HG02840 (cell line): ENCODE measurements around the gene FAAP100.

ENCODE experiments used
- ATAC-seq: cut with Tn5 transposase; IDR thresholded peaks from one replicate; pipeline ENCODE4 v1.9.1; 2021; ENCODE audit warnings: mild to moderate bottlenecking, moderate library complexity, moderate number of reproducible peaks; ENCODE audit not compliant: unreplicated experiment, low FRiP score

The FAAP100 gene

DNA sequence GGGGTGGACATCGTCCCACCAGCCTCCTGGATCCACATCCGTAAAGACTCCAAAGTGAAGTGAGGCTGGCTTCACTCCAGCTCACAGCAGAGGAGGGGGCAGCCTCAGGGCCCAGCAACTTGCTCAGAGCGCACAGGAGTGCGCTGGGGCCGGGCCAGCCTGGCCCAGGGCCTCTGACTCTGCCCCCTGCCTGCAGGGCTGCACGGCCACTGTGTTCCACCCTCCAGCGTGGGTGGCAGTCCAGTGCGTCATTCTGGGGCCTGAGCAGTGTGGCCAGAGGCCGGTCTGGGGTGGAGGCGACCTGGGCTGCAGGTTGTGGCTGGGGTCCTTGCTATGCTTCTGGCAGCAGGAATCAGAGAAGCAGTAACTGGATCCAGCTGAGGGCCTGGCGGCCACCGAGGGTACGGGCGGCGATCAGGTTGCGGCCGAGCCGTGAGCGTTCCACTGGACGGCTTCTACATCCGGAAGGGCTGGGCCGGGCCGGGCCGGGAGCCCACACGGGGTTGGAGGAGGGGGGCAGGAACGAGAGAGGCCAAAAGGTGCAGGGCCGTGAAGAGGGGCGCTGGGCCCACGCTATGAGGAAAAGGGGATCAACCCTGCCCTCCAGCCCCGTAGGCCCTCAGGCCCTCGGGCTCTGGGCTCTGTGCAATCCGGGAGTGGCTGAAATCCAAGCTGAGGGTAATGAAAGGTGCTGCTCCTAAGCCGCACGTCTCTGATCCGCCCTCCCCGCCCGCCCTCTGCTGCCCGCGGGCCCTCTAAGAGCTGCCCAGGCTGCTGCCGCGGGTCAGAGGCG lies 24.4 kb downstream of the FAAP100 start, which contains the start of gene FSCN2:
Gene FSCN2 (plus strand): TSS at position 787 of the 793 bp plus-strand sequence. CDS start 155 bp downstream, outside the sequence.
- ATAC-seq, result no peak

GRCh38 chr17:81526662-81527571 lies 25.2 kb downstream of the FAAP100 start:
- ATAC-seq, result no peak

- no peak for ATAC-seq
These were observed 27.3 kb downstream of the FAAP100 start for GRCh38 chr17:81524865-81525159.

DNA sequence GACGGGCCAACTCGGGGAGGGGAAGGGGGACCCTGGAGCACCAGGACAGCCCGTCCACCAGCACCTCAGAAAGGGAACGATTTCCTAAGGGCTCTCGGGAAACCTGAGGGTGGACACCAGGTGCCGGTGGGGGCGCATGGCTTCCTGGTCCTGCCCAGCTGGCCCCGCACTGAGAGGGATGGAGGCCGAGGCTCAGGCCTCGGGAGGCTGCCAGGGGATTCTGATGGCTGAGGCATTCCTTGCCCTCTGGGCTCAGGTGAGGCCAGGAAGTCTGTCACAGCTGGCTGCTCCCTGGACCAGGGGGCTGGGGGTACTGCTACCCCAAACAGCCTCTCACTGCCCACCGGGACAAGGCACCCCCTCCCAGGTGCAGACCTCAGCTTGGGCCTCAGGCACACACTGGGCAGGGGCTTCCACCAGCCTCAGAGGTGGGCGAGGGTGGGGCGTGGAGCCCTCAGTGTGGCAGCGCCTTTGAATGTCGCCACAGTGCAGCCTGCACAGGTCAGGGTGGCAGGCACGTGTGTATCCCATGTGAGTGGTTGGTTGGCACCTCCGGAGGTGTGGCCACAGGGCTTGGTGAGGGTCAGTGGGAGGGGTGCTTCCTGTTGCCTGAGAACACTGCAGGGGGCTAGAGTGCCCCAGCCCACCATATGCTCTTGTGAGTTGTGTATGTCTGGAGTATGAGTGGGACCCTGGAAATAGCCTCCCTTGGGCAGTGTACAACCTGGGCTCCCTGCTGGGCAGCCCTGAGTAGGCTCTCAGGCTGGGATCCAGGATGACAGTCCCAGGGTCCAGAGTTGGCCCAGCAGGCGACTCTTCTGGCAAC lies 27.9 kb downstream of the FAAP100 start:
- no peak for ATAC-seq

GRCh38 chr17:81523402-81524038 lies 28.6 kb downstream of the FAAP100 start:
- no peak for ATAC-seq

DNA sequence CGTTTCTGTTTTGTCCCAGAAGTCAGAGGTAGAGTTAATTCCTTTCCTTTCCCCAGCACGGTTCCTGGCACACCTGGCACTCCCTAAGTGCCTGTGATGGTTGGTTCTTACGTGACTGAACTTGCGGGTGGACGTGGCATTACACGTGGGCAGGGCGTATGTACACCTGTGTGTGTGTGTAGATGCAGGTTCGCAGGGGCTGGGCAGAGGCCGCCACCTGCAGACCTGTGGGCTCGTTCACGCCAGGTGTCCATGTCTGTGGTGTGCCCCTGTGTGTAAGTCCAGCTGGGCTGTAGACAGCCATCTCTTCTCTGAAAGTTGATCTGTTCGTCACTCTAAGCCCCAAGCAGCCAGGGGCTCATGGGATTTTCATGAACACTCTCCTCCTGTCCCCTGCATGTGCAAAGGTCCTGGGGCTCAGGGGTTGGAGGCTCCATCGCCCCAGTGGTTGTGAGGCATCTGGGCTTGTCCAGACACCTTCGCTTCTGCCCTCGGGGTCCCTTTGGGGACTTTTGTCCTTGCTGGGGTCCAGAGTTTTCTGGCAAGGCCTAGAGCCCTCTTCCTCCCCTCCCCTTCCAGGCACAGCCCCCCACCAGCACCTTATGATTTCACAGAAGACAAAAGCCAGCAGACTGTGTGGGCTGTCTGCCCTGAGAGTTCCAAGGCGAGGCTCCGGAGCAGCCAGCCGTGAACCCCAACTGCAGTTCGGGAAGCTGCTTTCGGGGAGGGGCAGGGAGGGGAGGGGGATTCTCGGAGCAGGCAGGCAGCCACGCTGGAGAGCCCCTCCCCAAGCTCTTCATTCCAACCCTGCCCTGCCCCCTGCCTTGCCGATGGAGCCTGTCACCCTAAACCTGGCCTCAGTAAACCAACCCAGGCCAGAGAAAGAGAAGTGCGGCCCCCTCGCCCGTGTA lies 29.4 kb downstream of the FAAP100 start:
- ATAC-seq, result no peak

- ATAC-seq, result no peak
These were observed 31.9 kb downstream of the FAAP100 start for GRCh38 chr17:81520021-81520901.

- no peak for ATAC-seq
These were observed 32.7 kb downstream of the FAAP100 start for GRCh38 chr17:81519284-81520020.

DNA sequence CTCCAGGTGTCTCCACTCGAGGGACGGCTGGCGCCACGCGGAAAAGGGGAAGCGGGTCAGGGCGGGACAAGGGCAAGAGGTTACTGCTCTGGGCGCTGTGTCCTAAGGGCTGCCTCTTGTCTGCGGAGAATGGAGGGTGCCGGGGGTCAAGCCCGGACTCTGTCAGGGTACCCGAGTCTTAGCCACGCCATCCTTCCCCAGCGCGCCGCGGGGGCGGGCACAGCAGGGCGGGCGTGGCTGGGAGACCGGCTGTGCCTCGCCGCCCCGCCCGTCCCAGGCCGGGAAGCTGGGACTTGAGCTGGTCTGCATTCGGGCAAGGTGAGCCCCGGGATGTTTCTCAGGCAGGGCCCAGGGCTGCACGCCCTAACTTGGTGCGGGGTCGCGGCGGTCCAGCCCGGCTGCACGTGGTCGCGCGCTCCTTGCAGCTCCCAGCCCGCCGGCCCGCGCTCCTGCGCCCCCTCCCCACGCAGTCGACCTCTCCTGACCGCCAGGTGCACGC lies 33.3 kb downstream of the FAAP100 start:
- no peak for ATAC-seq

- no peak for ATAC-seq
These were observed 33.9 kb downstream of the FAAP100 start for GRCh38 chr17:81518113-81518784.

GRCh38 chr17:81517339-81518112 lies 34.6 kb downstream of the FAAP100 start:
- ATAC-seq, result no peak

DNA sequence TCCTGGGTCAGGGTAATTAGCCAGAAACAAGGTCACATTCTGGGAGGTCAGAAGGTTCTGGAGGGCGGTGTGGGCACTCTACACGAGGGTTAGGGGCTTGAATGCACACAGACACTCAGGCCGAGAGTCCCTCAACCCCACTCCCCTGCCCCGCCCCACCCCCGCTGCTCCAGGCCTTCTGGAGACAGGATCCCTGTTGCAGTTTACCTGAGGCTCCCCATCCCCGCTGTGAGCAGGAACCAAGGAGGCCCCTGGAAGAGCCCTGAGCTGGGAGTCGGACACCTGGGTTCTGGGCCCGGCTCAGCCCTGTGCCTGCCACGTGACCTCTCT lies 35.2 kb downstream of the FAAP100 start:
- ATAC-seq, result no peak

DNA sequence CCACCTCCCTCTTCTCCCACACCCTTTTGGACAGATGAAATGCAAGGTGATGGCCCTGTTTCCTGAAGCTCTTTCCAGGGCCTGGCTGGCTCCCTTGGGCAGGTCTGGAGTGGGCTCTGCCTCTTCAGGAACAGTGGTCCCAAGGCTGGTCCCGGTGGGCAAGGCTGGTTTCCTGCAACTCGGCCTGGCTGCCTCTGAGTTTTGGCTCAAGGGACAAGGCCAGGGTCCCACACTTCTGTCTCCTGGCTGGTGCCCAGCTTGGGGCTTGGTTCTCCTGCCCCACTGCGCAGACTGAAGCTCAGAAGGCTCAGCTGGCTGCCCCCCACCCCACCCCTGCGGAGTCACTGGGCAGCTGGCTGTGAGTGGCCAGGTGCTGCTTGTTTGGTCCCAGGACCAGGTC lies 35.7 kb downstream of the FAAP100 start:
- ATAC-seq, result no peak

DNA sequence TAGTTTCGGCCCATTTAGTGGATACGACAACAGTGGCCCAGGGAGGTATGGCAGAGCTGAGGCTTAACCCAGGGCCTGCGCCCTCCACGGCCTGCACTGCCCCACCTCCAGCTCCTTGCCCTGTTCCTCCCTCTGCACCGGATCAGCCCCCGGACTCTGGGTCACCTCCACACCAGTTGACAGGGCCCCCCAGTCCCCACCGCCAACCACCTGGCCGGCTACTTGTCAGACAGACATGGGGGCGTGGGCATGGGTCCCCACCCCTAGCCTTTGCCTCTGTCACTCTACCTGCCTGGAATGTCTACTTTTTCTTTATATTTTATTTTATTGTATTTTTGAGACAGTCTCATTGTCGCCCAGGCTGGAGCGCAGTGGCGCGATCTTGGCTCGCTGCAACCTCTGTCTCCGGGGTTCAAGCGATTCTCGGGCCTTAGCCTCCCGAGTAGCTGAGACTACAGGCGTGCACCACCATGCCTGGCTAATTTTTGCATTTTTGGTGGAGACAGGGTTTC lies 36.6 kb downstream of the FAAP100 start:
- no peak for ATAC-seq

GRCh38 chr17:81514739-81515529 lies 37.2 kb downstream of the FAAP100 start:
- no peak for ATAC-seq

DNA sequence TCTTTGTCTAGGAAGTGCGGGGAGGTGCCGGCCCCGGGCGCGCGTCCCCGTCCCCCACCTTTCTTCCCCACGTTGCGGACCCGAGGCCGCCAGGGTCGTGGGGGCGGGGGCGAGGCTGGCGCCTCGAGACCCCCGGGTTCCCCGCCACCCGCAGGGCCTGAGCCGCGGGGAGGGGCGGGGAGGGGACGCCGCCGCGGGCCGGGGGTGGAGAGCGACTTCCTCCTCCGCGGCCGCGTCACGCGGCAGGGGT lies 37.7 kb downstream of the FAAP100 start:
- ATAC-seq, result no peak
